CD4-positive, alpha-beta T cell (primary cell): ENCODE measurements around the gene APOC3. TPM values are rescaled to one million over a fixed set of nuclear protein-coding genes. Genes with fewer than 3 reads are reported as not detected.

ENCODE experiments used
- ATAC-seq: fragments of 200-7000 bp; cut with Tn5 transposase; one replicate; pipeline ENCODE4 v1.10.0; 2022; ENCODE audit warnings: mild to moderate bottlenecking; ENCODE audit not compliant: poor library complexity
- CTCF ChIA-PET: fragments of 350-600 bp; sonication (Branson Sonifier 250); formaldehyde crosslinking; loops from one replicate; lab custom pipeline; 2021; ENCODE audit warnings: antibody characterized with exemption, inconsistent platforms; lab: Charles Lee
- POLR2A ChIA-PET: fragments of 350-600 bp; sonication (Branson Sonifier 250); formaldehyde crosslinking; loops from one replicate; lab custom pipeline; 2021; ENCODE audit warnings: antibody characterized with exemption, inconsistent platforms; lab: Charles Lee
- DNase-seq, 14 experiments: peaks; one replicate each; pipeline ENCODE4 v3.0.0-alpha.2; 2013 to 2020; ENCODE audit warnings: mixed read lengths in 2 of 14
- H3K27ac ChIP-seq, 2 donors: one replicate each; pipeline versions ENCODE4 v1.5.1 to v1.7.0; 2013; ENCODE audit warnings: low read length in 2 of 2, low read depth in 1 of 2, mild to moderate bottlenecking in 1 of 2
- H3K27me3 ChIP-seq, 2 experiments: 1 replicate in 1 of 2; 2 replicates in 1 of 2; pipeline versions ENCODE4 v1.6.1 to v1.7.0; 2013; ENCODE audit warnings: low read length in 2 of 2, control low read depth in 1 of 2, mild to moderate bottlenecking in 1 of 2, moderate library complexity in 1 of 2; ENCODE audit not compliant: insufficient read depth in 2 of 2, control insufficient read depth in 1 of 2
- H3K36me3 ChIP-seq: one replicate; pipeline ENCODE4 v1.6.1; 2013; ENCODE audit warnings: low read length, control low read depth; ENCODE audit not compliant: insufficient read depth
- H3K4me1 ChIP-seq: one replicate; pipeline ENCODE4 v1.6.1; 2013; ENCODE audit warnings: low read length, control low read depth; ENCODE audit not compliant: insufficient read depth
- H3K4me3 ChIP-seq: one replicate; pipeline ENCODE4 v1.5.1; 2013; ENCODE audit warnings: mild to moderate bottlenecking, low read length, moderate library complexity
- H3K9me3 ChIP-seq, 2 experiments: 1 replicate in 1 of 2; 2 replicates in 1 of 2; pipeline versions ENCODE4 v1.6.1 to v1.7.0; 2013; ENCODE audit warnings: low read length in 2 of 2, mild to moderate bottlenecking in 2 of 2, control low read depth in 1 of 2, moderate library complexity in 1 of 2; ENCODE audit not compliant: control insufficient read depth in 1 of 2, insufficient read depth in 1 of 2
- H3K27ac Mint-ChIP-seq: one replicate; pipeline ENCODE4 v1.8.0; 2020; ENCODE audit warnings: mixed read lengths
- H3K27me3 Mint-ChIP-seq: one replicate; pipeline ENCODE4 v1.8.0; 2021; ENCODE audit warnings: mixed read lengths
- H3K36me3 Mint-ChIP-seq: one replicate; pipeline ENCODE4 v1.8.0; 2021; ENCODE audit warnings: low read depth, mixed read lengths
- H3K4me1 Mint-ChIP-seq: one replicate; pipeline ENCODE4 v1.8.0; 2021; ENCODE audit warnings: low read depth, mixed read lengths
- H3K4me3 Mint-ChIP-seq: one replicate; pipeline ENCODE4 v1.8.0; 2020; ENCODE audit warnings: mild to moderate bottlenecking, mixed read lengths
- H3K9me3 Mint-ChIP-seq: one replicate; pipeline ENCODE4 v1.8.0; 2020; ENCODE audit warnings: mixed read lengths
- intact Hi-C, 2 experiments: fragments of 100-400 bp; cut with DNase I in 1 of 2; cut with micrococcal nuclease in 1 of 2; formaldehyde crosslinking; loops; one replicate each; pipeline versions ENCODE4 v1.15.1 to v1.9.0; 2023 to 2025; cut with DNase I, micrococcal nuclease
- total RNA-seq, 174 experiments: library from RNA in 2 of 174; stranded (reverse) in 2 of 174; gene quantifications; one replicate each; pipeline ENCODE4 v1.2.3 and lab custom pipeline; 2021 to 2026
- TF ChIP-seq, protein P1 (sequence below): fragments of 200-600 bp; IDR thresholded peaks from one replicate; pipeline ENCODE4 v1.8.0; 2022; ENCODE audit warnings: antibody characterized with exemption, mild to moderate bottlenecking

The APOC3 gene
- total RNA-seq, 2 experiments from 2014 or later: not detected

DNA sequence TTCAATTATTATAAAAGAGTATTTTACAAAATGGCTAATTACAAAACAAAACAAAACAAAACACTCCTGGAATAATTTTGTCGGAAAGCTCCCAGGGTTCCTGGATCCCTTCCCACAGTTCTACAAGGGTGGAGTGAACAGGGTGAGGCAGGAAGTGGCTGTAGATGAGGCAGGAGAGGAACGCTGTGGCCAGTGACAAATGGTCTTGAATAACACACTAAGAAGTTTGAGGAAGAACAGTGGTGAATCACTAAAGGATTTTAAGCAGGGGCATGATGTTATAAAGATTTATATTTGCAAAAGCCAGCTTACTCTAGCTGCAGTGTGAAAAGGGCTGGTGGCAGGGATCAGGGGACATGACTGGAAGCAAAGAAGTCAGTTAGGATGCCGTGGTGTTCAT, 41.5 kb downstream of the APOC3 start:
- Mint-ChIP-seq H3K36me3 (peaks cover 97% of the 10 kb centered on the region), H3K27ac (no peak overlapping the region), H3K4me3 (no peak overlapping the region), H3K27me3 (no peaks in the 10 kb centered on the region), H3K4me1 (peaks cover 7% of the 10 kb centered on the region), H3K9me3 (no peaks in the 10 kb centered on the region)
- H3K27ac ChIP-seq: no peak overlapping the region
- ATAC-seq (no peak), DNase-seq (no peak)
- no peaks in the 10 kb centered on the region for H3K9me3 ChIP-seq
- CTCF ChIA-PET: interaction anchor here (0.6 to 1.5 kb wide), 2 partner anchors 9 to 235 kb away, joined by 3 read pairs; no protein-coding TSS in a partner anchor
- H3K27me3 ChIP-seq: no peaks in the 10 kb centered on the region
- intact Hi-C loops: no loop called here
- no peak overlapping the region for H3K4me3 ChIP-seq
- no peaks in the 10 kb centered on the region for H3K4me1 ChIP-seq
- POLR2A ChIA-PET: no interaction called here
- peaks cover 98% of the 10 kb centered on the region for H3K36me3 ChIP-seq
- TF ChIP-seq, protein P1, sequence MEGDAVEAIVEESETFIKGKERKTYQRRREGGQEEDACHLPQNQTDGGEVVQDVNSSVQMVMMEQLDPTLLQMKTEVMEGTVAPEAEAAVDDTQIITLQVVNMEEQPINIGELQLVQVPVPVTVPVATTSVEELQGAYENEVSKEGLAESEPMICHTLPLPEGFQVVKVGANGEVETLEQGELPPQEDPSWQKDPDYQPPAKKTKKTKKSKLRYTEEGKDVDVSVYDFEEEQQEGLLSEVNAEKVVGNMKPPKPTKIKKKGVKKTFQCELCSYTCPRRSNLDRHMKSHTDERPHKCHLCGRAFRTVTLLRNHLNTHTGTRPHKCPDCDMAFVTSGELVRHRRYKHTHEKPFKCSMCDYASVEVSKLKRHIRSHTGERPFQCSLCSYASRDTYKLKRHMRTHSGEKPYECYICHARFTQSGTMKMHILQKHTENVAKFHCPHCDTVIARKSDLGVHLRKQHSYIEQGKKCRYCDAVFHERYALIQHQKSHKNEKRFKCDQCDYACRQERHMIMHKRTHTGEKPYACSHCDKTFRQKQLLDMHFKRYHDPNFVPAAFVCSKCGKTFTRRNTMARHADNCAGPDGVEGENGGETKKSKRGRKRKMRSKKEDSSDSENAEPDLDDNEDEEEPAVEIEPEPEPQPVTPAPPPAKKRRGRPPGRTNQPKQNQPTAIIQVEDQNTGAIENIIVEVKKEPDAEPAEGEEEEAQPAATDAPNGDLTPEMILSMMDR: no peak

DNA sequence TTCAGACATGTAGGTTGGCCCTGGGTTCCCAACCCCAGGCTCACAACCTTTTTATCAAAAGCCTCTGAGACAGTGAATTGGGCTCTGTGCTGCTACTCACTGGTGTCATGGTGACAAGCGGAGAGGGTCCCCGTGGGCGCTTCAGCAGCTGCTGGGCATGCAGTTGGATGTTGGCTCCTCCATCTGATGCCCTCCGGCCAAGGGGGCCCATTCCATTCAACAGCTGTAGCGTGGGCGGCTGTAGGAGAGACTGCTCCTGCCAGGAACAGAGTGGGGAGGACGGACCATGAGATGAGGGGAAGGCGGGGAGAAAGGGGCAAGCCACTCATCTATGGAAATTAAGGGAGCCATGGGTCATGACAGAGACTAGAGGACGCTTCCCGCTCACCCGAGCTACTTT, 43.7 kb downstream of the APOC3 start:
- Mint-ChIP-seq H3K9me3 (no peaks in the 10 kb centered on the region), H3K27ac (no peak overlapping the region), H3K4me3 (no peak overlapping the region), H3K27me3 (no peaks in the 10 kb centered on the region), H3K4me1 (peaks cover 7% of the 10 kb centered on the region), H3K36me3 (peaks cover 84% of the 10 kb centered on the region)
- Histone ChIP-seq H3K36me3 (peaks cover 83% of the 10 kb centered on the region), H3K4me3 (no peak overlapping the region), H3K4me1 (no peaks in the 10 kb centered on the region), H3K27me3 (no peaks in the 10 kb centered on the region), H3K9me3 (no peaks in the 10 kb centered on the region), H3K27ac (no peak overlapping the region)
- CTCF ChIA-PET: no interaction called here
- TF ChIP-seq, protein P1: no peak
- POLR2A ChIA-PET: interaction anchor here (0.6 to 0.7 kb wide), 2 partner anchors 11 to 233 kb away, joined by 3 read pairs; no protein-coding TSS in a partner anchor
- intact Hi-C loops: no loop called here
- ATAC-seq (no peak), DNase-seq (no peak)

DNA sequence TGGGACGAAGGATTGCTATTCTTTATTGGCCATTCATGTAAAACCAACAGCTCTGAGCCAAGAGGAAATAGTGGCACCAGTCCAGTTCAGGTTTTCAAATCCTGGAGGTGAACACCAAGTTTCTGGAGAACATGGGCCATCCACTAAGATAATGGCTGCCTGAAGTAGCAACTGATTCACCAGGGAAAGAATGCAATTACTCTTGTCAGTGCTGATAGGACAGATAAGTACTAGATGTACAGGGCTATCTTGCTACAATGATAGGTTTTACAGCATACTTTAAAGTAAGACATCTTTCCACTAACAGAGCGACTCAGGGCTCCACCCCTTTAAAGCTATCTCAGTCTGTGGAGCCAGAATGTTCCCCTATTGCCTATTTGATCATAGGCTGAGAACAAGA, 44.5 kb downstream of the APOC3 start:
- no peaks in the 10 kb centered on the region for H3K27me3 Mint-ChIP-seq
- no peak overlapping the region for H3K27ac Mint-ChIP-seq
- no peak for DNase-seq
- no peak overlapping the region for H3K4me3 ChIP-seq
- H3K9me3 ChIP-seq: no peaks in the 10 kb centered on the region
- no peaks in the 10 kb centered on the region for H3K9me3 Mint-ChIP-seq
- no peak overlapping the region for H3K4me3 Mint-ChIP-seq
- TF ChIP-seq, protein P1: no peak
- POLR2A ChIA-PET: interaction anchor here (0.7 kb wide), 1 partner anchor 12 kb away, joined by 3 read pairs; no protein-coding TSS in a partner anchor
- no peak overlapping the region for H3K27ac ChIP-seq
- no peak for ATAC-seq
- CTCF ChIA-PET: interaction anchor here (1.2 kb wide), 1 partner anchor 232 kb away, joined by 4 read pairs; no protein-coding TSS in a partner anchor
- H3K4me1 ChIP-seq: no peaks in the 10 kb centered on the region
- intact Hi-C loops: no loop called here
- peaks cover 7% of the 10 kb centered on the region for H3K4me1 Mint-ChIP-seq
- peaks cover 75% of the 10 kb centered on the region for H3K36me3 ChIP-seq
- no peaks in the 10 kb centered on the region for H3K27me3 ChIP-seq
- H3K36me3 Mint-ChIP-seq: peaks cover 75% of the 10 kb centered on the region
